GM12878 (cell line): Measurements from ENCODE around the gene GANAB.

Experiments used
- CTCF ChIP-seq, 3 experiments: IDR thresholded peaks in 2 of 3; conservative IDR thresholded peaks in 1 of 3; 2 replicates each; pipeline ENCODE4 v1.5.1; 2011; ENCODE audit warnings: low read depth in 3 of 3, low read length in 3 of 3, mild to moderate bottlenecking in 3 of 3, control low read depth in 2 of 3, moderate library complexity in 2 of 3, inconsistent platforms in 1 of 3, mixed read lengths in 1 of 3; ENCODE audit not compliant: control insufficient read depth in 2 of 3, insufficient read depth in 1 of 3; ENCODE audit errors: extremely low read depth in 1 of 3
- FOXM1 ChIP-seq: IDR thresholded peaks from 2 replicates; pipeline ENCODE4 v1.6.1; 2012; ENCODE audit warnings: low read depth, mild to moderate bottlenecking, inconsistent platforms, low read length, moderate library complexity
- HDAC2 ChIP-seq: fragments of 200-600 bp; sonication (generic); IDR thresholded peaks from 2 replicates; pipeline ENCODE4 v1.6.1; 2017
- IKZF2 ChIP-seq, 2 experiments: fragments of 450-650 bp; IDR thresholded peaks; 2 replicates each; pipeline ENCODE4 v1.6.1; 2017; ENCODE audit warnings: mild to moderate bottlenecking in 2 of 2, moderate library complexity in 2 of 2
- JUND ChIP-seq: IDR thresholded peaks from 2 replicates; pipeline ENCODE4 v1.6.1; 2012; ENCODE audit warnings: low read depth, mild to moderate bottlenecking, low read length, improper control_type of control experiment, moderate library complexity
- KAT2A ChIP-seq: conservative IDR thresholded peaks from 2 replicates; pipeline ENCODE4 v1.6.1; 2011; ENCODE audit warnings: low read depth, low read length; ENCODE audit not compliant: control insufficient read depth
- POLR2AphosphoS5 ChIP-seq: IDR thresholded peaks from 2 replicates; pipeline ENCODE4 v1.6.1; 2011; ENCODE audit warnings: mild to moderate bottlenecking, low read length, inconsistent platforms
- RCOR1 ChIP-seq: conservative IDR thresholded peaks from 2 replicates; pipeline ENCODE4 v1.6.1; 2012; ENCODE audit warnings: low read depth, low read length, improper control_type of control experiment
- RFX5 ChIP-seq: IDR thresholded peaks from 2 replicates; pipeline ENCODE4 v1.6.1; 2011; ENCODE audit warnings: low read depth, low read length, improper control_type of control experiment
- SP1 ChIP-seq: IDR thresholded peaks from one replicate; pipeline ENCODE4 v1.6.1; 2011; ENCODE audit warnings: low read depth, low read length
- TARDBP ChIP-seq: IDR thresholded peaks from 2 replicates; pipeline ENCODE4 v1.6.1; 2016; ENCODE audit warnings: borderline replicate concordance
- YY1 ChIP-seq: IDR thresholded peaks from 2 replicates; pipeline ENCODE4 v1.6.1; 2011; ENCODE audit warnings: low read depth, mild to moderate bottlenecking, low read length
- ZBTB40 ChIP-seq: fragments of 450-650 bp; IDR thresholded peaks from 2 replicates; pipeline ENCODE4 v1.6.1; 2016; ENCODE audit warnings: mild to moderate bottlenecking, moderate library complexity, borderline replicate concordance
- TF ChIP-seq, protein P1 (sequence below): IDR thresholded peaks from 2 replicates; pipeline ENCODE4 v1.6.1; 2012; ENCODE audit warnings: low read length, inconsistent platforms

DNA sequence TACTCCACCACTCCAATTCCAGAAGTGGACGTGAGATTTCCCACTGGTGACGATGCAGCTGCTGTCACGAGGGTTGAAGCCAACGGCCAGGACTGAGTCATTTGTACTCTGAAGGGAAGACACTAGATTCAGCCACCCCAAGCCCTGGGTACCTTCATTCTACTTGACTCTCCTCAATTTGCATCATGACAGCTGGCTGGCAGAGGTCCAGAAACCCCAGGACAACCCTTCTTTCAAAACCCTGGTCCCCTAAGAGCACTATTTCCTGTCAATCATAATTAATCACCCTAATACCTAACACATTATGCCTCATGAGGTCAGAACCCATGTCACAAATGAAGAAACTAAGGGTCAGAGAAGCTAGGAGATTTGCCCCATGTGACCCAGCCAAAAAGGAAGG lies 38.7 kb downstream of the GANAB start:
- TF ChIP-seq JUND (no peak), KAT2A (no peak), POLR2AphosphoS5 (no peak), HDAC2 (no peak), YY1 (no peak), RCOR1 (no peak), SP1 (no peak), CTCF (IDR thresholded peaks at IDR 0.05 in 2 of 3, conservative IDR thresholded peaks at IDR 0.05 in 1 of 3; ENCODE audit: control insufficient read depth in 2 of 3, extremely low read depth in 1 of 3, insufficient read depth in 1 of 3, low read depth in 3 of 3, low read length in 3 of 3) (no peak), RFX5 (no peak), TARDBP (no peak), FOXM1 (no peak), ZBTB40 (no peak), IKZF2 (IDR thresholded peaks at IDR 0.05) (no peak)
- TF ChIP-seq, protein P1, sequence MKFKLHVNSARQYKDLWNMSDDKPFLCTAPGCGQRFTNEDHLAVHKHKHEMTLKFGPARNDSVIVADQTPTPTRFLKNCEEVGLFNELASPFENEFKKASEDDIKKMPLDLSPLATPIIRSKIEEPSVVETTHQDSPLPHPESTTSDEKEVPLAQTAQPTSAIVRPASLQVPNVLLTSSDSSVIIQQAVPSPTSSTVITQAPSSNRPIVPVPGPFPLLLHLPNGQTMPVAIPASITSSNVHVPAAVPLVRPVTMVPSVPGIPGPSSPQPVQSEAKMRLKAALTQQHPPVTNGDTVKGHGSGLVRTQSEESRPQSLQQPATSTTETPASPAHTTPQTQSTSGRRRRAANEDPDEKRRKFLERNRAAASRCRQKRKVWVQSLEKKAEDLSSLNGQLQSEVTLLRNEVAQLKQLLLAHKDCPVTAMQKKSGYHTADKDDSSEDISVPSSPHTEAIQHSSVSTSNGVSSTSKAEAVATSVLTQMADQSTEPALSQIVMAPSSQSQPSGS, result no peak
